GM18951 (cell line): Measurements from ENCODE around the gene UBE2Q2.

Source experiments
- POLR2A ChIP-seq: IDR thresholded peaks from 4 replicates; pipeline ENCODE4 v1.6.1; 2011; ENCODE audit warnings: mild to moderate bottlenecking; ENCODE audit not compliant: insufficient read length, insufficient read depth; ENCODE audit errors: extremely low read depth
- in situ Hi-C: fragments of 300-500 bp; cut with MboI; formaldehyde crosslinking; loops from one replicate; pipeline ENCODE4 v1.12.0; 2022; ENCODE audit warnings: low sequenced_read_pairs, mixed read lengths, inconsistent platforms; ENCODE audit not compliant: unreplicated experiment

UBE2Q2 gene

DNA sequence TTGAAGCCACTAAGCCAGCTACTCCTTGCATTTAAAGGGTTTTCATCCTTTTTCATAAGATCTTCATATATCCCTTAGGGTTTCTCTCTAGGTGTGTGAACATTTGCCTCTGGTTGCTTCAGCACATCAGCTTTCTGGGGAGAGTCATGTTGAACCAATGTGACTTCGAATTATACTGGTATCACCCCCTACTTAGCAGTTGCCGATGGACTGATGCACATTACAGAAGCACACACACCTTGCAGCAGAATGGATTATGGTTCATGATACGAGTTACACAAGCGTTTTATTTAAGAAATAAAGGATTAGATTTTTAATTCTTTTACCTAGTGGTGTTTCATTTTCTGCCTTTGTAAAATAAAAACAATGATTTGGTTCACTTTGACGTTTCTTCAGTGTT is 100.0 kb downstream of the UBE2Q2 start:
- in situ Hi-C loops, result no loop called here
- TF ChIP-seq POLR2A, result no peak

DNA sequence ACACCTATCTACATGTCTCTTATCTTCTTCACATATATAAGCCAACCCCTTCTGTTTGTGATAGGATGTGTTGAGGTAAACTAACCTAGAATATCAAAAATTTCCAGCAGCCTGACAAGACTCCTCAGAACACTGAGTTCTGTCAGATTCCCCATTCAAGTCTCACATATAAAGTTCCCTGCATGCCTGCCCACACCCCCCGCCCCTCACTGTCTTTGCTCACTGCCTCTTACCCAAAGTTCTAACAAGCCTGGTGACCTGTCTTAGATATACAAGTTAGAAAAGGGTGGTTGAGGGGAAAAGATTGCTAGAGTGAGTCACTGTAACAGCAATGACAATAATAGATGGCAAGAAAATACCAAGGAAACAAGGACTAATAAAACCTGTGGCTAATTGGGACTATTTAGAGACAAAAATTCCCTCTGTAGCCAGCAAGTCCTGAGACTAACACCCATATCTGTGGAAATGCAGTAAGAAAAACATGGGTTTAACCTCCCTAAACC is 100.5 kb downstream of the UBE2Q2 start:
- in situ Hi-C loops, result no loop called here
- TF ChIP-seq POLR2A, result no peak

DNA sequence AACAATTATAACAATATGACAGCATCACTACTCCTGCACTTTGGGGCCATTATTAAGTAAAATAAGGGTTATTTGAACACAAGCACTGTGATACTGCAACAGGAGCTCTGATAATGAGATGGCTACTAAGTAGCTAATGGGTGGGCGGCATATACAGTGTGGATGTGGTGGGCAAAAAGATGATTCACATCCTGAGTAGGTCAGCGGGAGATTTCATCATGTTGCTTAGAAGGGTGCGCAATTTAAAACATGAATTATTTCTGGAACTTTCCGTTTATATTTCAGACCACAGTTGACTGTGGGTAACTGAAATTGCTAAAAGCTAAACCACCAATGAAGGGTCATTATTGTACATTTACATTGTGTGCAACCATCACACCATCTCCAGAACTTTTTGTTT is 102.7 kb downstream of the UBE2Q2 start:
- in situ Hi-C loops, result no loop called here
- TF ChIP-seq POLR2A, result no peak

DNA sequence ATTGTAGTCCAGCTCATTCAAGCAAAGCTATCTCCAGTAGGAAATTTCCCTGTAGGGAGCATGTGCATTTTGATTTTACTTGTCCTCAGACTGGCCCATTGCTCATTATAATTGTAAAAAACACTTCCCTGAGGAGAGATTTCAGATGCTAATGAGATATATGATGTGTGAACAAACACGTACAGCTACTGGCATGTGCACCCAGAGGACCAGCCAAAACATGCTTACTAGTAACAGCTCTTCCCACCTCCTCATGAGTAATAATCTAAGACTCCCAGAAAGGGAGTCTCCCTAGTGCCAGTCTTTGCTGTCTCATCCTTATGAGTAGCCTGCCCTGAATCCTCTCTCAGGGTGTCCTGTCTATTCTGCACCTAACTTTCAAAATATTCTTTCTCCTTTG is 103.8 kb downstream of the UBE2Q2 start:
- no peak for TF ChIP-seq POLR2A
- in situ Hi-C loops, result no loop called here

DNA sequence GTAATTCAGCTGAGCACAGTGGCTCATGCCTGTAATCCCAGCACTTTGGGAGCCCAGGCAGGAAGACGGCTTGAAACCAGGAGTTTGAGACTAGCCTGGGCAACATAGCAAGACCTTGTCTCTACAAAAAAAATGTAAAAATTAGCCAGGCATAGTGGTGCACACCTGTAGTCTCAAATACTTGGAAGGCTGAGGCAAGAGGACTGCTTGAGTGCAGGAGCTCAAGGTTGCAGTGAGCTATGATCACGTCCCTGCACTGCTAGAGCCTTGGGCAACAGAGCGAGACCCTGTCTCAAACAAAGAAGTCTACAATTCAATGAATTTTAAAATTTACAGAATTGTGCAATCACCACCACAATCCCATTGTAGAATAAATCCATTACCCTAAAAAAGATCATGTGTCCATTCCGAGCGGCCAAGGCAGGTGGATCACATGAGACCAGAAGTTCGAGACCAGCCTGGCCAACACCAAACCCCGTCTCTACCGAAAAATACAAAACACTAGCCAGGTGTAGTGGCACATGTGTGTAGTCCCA is 105.6 kb downstream of the UBE2Q2 start:
- in situ Hi-C loops, result no loop called here
- TF ChIP-seq POLR2A, result no peak
